Midbrain (tissue), 1 donor: ENCODE results near the gene SCAMP5.
A peak's percentile ranks its signal among the peaks of the same experiment; 100 is the strongest.

Experiments used
- DNase-seq: peaks from one replicate; lab custom pipeline; 2025; lab: John Stamatoyannopoulos, UW

The SCAMP5 gene, protein sequence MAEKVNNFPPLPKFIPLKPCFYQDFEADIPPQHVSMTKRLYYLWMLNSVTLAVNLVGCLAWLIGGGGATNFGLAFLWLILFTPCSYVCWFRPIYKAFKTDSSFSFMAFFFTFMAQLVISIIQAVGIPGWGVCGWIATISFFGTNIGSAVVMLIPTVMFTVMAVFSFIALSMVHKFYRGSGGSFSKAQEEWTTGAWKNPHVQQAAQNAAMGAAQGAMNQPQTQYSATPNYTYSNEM

GRCh38 chr15:74995182-74995778 lies at the start of gene SCAMP5:
TSS of gene SCAMP5 (plus strand) at chr15:74995563. CDS start at chr15:75011840, 16,277 bp downstream.
- peak; percentile 90 for DNase-seq

GRCh38 chr15:74950078-74950908 lies 45.1 kb upstream of the SCAMP5 start:
- peak; percentile 88 for DNase-seq

DNA sequence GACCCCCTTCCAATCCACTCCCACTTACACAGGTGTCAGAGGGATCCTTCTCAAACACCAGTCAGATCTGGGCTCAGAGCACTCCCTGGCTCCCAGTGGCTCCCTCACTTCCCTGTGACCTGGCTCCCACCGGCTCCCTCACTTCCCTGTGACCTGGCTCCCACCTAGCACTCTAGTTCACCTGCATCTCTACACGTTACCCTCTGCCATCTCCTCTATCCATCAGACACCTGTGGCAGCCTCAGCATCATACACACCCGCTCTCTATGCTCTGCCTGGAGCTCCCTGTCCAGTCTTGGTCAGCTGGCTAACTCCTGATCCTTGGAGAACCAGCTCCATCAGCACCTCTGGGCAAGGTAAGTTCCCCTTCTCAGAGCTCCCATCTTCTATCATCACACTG lies 44.4 kb upstream of the SCAMP5 start:
- DNase-seq = no peak

GRCh38 chr15:74954515-74954914 lies 40.8 kb upstream of the SCAMP5 start:
- no peak for DNase-seq

- no peak for DNase-seq
These were observed 40.3 kb upstream of the SCAMP5 start for GRCh38 chr15:74955017-74955416.

DNA sequence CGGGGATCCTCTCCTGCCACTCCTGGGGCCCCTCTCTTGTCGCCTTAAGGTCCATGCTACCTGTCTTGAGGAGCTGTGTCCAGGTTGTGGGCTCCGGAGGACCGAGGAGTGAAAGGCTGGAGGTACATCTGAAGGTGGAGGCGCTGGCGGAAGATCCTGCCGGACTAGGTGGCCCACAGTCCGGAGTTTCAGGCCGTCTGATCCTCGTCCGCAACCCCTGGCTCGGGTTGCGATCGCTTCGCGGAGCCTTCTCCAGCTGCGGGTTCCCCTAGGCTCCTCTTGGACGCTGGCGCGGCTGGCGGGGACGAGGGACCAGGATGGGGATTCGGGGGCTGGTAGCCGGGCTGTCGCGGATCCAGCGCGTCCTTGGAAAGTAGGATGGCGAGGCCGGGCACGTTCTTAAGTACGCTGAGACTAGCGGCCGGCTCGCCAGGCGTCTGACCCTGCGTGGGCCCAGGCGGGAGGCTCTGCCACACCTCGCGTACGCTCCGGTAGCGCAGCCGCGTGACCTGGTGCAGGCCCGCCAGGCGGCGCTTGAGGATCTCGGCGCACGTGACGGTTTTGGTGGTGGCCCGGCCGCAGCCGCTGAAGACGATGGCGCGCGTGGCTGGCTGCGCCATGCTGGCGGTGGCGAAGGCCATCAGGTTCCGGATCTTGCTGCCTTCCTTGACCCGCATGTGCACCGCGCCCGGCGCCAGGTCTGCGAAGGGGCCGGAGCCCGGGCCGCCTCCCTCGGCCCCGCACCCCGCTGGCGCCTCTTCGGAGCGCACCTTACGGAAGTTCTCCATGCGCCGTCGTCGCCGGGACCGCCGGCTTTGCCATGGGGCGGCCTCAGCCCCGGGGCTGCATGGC lies 39.3 kb upstream of the SCAMP5 start:
- DNase-seq = peak; percentile 68

DNA sequence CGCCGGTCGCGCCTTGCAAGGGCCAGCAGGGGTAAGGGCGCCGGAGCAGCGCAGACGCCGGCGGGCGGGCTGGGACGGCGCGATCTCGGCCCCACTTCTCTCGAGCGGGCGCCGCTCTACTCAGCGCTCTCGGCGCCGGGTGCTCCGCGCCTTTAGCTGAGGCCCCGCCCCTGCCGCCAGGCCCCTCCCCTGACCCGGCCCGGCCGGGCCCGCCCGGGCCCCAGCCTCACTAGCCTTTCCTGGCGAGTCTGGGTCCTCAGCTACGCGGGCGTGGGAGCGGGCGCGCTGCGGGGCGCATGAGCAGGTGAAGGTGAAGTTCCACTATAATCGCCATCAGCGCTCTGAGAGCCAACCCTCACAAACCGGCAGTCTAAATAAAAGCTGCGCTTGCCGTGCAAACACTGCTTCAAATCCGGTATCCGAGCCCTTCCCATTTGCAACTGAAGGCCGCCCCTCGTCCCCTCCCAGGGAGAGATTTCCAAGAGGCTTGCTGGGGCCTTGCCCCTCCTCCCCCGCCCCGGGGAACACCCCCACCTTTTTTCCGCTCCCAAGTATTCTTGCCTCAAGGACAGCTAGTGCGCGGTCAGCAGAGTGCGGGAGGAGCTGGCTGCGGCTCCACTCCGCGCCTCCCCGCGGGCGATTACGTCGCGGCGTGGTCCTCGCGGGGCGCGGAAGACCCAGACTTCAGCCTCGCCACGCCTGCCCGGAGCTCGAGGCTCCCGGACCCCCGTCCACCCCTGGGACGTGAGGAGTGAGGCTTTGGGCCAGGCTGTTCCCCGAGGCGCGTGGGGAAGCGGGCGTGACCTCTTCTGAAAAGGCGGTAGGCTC lies 38.5 kb upstream of the SCAMP5 start, which contains the start of gene RPP25:
RPP25 (minus strand) TSS at position 125 of the 828 bp plus-strand sequence. CDS start 189 bp downstream, outside the sequence.
- DNase-seq = peak; percentile 58

GRCh38 chr15:74957476-74958035 lies 37.8 kb upstream of the SCAMP5 start:
- no peak for DNase-seq

DNA sequence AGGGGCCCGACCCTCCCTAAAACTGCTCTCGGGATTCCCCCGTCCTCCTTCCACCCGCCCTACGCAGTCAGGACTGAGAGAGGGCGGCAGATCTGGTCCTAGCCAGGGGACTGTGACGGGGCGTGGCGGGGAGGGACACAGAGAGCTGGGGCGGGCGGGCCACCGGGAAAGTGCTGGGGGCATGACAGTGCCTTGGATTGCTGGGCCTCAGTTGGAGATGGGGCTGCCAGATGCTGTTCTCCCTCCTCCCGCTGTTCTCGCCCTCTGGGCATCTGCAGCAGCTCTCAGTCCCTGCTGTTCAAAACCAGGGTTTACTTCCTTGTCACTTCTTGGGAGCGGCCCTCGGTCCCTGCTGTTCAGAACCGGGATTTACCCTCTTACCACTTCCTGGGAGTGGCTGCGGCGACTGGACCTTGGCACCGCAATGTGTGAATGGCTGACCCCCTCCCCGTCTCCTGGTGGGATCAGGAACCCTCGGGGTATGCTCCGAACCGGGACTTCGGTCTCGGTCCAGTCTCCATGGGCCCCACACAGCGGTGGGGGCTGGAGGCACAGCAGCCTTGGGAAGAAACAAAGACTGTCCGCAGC lies 36.9 kb upstream of the SCAMP5 start:
- no peak for DNase-seq

DNA sequence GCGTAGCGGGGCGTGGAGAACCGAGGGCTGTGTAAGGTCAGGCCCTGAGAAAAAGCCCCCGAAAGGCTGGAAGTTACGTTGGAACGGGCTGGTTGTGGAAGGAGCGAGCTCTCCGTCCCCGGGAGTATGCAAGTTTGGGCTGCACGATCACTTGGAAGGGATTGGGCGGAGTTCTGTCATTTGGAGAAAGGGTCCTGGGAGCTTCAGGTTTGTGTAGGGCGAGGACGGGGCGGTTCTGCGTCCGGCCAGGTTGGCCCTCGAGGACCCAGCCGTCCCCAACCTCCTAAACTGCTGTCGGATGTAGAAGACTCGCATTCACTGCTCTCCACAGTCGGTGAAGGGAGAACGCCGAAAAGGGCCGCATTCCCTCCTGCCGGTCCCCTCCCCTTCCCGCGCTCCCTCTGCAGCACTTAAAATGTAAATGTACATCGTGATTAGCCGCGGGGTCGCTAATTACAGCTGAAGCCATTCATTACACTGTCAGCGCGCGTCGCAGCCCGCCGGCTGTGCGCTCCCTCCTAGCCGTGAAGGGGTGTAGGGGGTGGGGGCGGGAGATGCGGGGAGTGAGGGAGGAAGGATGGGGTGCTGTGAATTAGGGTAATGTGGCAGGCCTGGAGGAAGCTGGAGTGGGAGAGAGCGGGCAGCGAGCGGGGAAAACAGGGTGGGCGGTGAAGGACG lies 36.3 kb upstream of the SCAMP5 start:
- no peak for DNase-seq

DNA sequence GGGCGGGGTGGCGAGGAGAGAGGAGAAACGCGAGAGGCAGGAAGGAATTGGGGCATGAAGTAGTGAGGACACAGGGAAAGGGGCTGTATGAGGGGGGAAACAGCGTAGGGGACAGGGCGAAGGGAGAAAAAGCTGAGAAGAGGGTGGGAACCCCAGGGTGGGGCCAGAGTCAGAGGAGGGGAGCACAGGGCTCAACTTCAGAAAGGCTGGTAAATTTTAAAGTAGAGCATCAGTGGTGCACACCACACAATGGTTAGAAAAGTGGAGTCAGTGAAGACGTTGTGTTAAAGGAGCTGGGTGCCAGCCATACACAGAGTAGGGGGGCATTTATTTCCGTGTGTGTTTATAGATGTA lies 35.8 kb upstream of the SCAMP5 start:
- DNase-seq = no peak

- no peak for DNase-seq
These were observed 35.1 kb upstream of the SCAMP5 start for GRCh38 chr15:74960286-74960685.

DNA sequence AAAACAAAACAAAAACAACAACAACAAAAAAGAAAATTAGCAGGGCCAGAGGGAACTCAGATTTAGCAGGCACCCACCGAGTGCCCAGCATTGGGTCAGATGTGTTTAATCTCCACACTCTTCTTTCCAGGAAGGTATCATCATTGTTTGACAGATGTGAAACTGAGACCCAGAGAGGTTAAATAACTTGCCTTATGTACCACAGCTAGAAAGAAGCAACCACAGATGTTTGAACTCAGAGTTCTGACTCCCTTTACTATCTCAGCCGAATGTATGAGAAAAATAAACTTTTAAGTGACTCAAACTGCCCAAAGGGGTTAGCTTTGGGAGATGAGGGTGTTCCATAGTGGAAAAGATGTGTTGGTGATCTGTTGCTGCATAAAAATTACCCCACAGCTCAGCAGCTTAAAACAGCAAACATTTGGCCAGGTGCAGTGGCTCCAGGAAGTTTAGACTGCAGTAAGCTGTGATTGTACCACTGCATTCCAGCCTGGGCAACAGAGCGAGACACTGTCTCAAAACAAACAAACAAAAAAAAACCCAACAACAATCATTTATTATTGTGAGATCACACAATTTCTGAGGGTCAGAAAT lies 34.3 kb upstream of the SCAMP5 start:
- DNase-seq = no peak

DNA sequence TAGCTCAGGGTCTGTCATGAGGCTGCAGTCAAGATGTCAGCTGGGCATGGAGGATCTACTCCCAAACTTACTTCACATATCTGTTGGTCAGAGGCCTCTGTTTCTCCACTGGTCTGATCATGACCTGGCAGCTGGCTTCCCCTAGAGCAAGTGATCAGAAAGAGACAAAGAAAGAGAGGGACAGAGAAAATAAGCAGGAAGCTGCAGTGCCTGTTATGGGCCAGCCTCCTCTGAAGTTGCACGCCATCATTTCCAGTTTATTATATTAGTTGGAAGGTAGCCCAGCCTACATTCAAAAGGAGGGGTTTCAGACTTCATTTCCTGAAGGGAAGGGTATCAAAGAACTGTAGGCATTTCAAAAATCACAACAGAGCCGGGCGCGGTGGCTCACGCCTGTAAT lies 33.7 kb upstream of the SCAMP5 start:
- DNase-seq = no peak

- DNase-seq = no peak
These were observed 33.1 kb upstream of the SCAMP5 start for GRCh38 chr15:74962219-74962618.

GRCh38 chr15:74962671-74963070 lies 32.7 kb upstream of the SCAMP5 start:
- no peak for DNase-seq

GRCh38 chr15:74963213-74963612 lies 32.1 kb upstream of the SCAMP5 start:
- DNase-seq = no peak

- DNase-seq = no peak
These were observed 30.6 kb upstream of the SCAMP5 start for GRCh38 chr15:74964794-74965193.

DNA sequence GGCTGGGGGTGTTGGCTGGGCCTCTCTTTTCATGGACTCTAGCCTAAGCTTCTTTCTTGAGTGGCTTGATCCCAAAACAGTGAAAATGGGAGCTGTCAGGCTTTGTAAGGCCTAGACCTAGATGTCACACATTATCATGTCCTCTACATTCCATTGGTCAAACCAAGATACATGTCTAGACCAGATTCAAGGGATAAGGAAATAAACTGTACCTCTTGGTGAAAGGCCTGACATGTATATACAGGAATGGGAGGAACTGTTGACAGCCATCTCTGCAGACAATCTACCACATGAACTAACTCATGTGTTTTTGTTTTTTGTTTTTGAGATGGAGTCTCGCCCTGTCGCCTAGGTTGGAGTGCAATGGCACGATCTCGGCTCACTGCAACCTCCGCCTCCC lies 27.7 kb upstream of the SCAMP5 start:
- DNase-seq = no peak
